NCI-H2227 treated with DMSO at 0.1 percent for 48 hours (cell line): Measurements from ENCODE around the gene TMEM18.
"Not testable (repeated sequence)": the region's sequence is repeated elsewhere in the genome, so short reads cannot be mapped to it uniquely, and the experiment has no call there.

Source experiments
- DNase-seq: peaks from one replicate; lab custom pipeline; 2025; lab: John Stamatoyannopoulos, UW

The TMEM18 gene

GRCh38 chr2:693606-694005 is 16.4 kb upstream of the TMEM18 start:
- no peak for DNase-seq

GRCh38 chr2:692767-693166 is 15.6 kb upstream of the TMEM18 start:
- no peak for DNase-seq

GRCh38 chr2:691821-692761 is 14.9 kb upstream of the TMEM18 start:
- DNase-seq, result no peak

- no peak for DNase-seq
Observed at GRCh38 chr2:690799-691198, 13.6 kb upstream of the TMEM18 start.

- DNase-seq, result no peak
Observed at GRCh38 chr2:689877-690510, 12.8 kb upstream of the TMEM18 start.

GRCh38 chr2:689237-689636 is 12.0 kb upstream of the TMEM18 start:
- DNase-seq, result no peak

GRCh38 chr2:688504-689076 is 11.4 kb upstream of the TMEM18 start:
- DNase-seq, result no peak

GRCh38 chr2:685421-685820 is 8.2 kb upstream of the TMEM18 start:
- DNase-seq, result no peak

GRCh38 chr2:684913-685312 is 7.7 kb upstream of the TMEM18 start:
- DNase-seq, result not testable (repeated sequence)

GRCh38 chr2:682226-682625 is 5.0 kb upstream of the TMEM18 start:
- no peak for DNase-seq

GRCh38 chr2:681312-681711 is 4.1 kb upstream of the TMEM18 start:
- no peak for DNase-seq

- no peak for DNase-seq
Observed at GRCh38 chr2:680496-680895, 3.3 kb upstream of the TMEM18 start.

- no peak for DNase-seq
Observed at GRCh38 chr2:678964-679363, 1.8 kb upstream of the TMEM18 start.

- DNase-seq, result no peak
Observed at GRCh38 chr2:677959-678550, 849 bp upstream of the TMEM18 start.

GRCh38 chr2:676647-677055 is 555 bp downstream of the TMEM18 start:
- DNase-seq, result peak; percentile 99

- DNase-seq, result peak; percentile 69
Observed at GRCh38 chr2:675982-676646, 1.1 kb downstream of the TMEM18 start.

GRCh38 chr2:675460-675859 is 1.7 kb downstream of the TMEM18 start:
- DNase-seq, result no peak

GRCh38 chr2:675051-675450 is 2.2 kb downstream of the TMEM18 start:
- DNase-seq, result no peak

GRCh38 chr2:674321-674985 is 2.8 kb downstream of the TMEM18 start:
- no peak for DNase-seq

- DNase-seq, result no peak
Observed at GRCh38 chr2:673615-674320, 3.4 kb downstream of the TMEM18 start.

- no peak for DNase-seq
Observed at GRCh38 chr2:673016-673415, 4.2 kb downstream of the TMEM18 start.
